Activated CD4-positive, alpha-beta T cell treated with anti-CD3 and anti-CD28 coated beads for 48 hours (primary cell): ENCODE measurements around the gene BLOC1S1.

Experiments used
- DNase-seq: peaks from one replicate; pipeline ENCODE4 v3.0.0-alpha.2; 2020

BLOC1S1 gene

DNA sequence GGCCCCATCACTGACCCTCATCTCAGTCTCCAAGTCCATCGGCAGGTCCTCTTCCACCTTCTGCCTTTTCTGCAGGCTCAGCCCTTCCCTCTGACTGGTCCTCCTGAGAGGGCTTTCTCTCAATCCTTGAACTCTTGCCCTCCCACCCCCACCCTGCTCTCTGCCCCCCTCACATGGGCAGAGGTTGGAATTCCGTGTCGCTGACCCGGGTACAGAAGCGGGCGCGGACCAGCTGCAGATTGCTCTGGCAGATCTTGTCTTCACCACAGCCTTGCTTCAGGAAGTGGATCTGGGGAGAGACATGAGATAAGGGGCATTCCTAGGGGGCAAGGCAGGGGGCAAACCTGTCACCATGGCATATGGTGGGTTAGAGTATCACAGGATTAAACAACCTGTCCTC, 20.5 kb upstream of the BLOC1S1 start:
- DNase-seq, result no peak

DNA sequence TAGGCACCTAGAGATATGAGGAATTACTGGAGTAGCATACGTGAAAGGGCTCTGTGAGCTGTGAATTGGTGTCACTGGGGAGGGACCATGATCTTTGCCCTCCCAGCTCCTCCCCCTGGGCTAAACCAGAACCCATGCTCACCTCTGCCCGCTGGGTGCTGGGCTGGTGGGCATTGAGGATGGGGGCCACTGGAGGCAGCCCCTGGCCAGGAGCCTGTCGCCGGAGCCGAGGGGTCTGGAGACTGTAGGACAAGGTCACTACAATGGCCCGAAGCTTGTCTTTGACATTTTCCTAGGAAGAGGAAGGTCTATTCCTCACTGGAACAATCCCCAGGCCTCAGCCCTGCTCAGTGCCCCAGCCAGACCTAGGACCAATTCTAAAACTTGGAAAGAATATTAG, 19.7 kb upstream of the BLOC1S1 start:
- DNase-seq, result no peak

- no peak for DNase-seq
These were observed 18.9 kb upstream of the BLOC1S1 start for GRCh38 chr12:55696796-55697462.

DNA sequence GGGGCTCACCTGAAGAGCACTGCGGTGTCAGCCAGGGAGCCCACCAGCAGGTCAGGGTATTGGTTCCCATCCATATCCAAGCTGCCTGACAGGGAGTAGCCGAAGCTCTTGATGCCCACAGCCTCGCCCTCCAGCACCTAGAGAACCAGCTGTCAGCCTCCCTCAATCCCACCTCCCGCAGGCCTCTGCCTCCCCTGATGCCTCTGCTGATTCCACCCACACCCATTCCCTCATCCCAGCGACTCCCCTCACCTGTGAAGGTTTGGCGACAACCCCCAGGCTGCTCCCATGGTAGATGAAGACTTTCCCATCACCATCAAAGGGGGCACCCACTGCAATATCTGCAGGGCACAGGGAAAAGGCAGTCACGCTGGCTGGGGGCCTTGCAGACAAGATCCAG, 18.2 kb upstream of the BLOC1S1 start:
- no peak for DNase-seq

- DNase-seq, result no peak
These were observed 17.4 kb upstream of the BLOC1S1 start for GRCh38 chr12:55698241-55698955.

GRCh38 chr12:55698965-55699364, 16.9 kb upstream of the BLOC1S1 start:
- DNase-seq, result no peak

GRCh38 chr12:55699471-55700055, 16.3 kb upstream of the BLOC1S1 start:
- no peak for DNase-seq

DNA sequence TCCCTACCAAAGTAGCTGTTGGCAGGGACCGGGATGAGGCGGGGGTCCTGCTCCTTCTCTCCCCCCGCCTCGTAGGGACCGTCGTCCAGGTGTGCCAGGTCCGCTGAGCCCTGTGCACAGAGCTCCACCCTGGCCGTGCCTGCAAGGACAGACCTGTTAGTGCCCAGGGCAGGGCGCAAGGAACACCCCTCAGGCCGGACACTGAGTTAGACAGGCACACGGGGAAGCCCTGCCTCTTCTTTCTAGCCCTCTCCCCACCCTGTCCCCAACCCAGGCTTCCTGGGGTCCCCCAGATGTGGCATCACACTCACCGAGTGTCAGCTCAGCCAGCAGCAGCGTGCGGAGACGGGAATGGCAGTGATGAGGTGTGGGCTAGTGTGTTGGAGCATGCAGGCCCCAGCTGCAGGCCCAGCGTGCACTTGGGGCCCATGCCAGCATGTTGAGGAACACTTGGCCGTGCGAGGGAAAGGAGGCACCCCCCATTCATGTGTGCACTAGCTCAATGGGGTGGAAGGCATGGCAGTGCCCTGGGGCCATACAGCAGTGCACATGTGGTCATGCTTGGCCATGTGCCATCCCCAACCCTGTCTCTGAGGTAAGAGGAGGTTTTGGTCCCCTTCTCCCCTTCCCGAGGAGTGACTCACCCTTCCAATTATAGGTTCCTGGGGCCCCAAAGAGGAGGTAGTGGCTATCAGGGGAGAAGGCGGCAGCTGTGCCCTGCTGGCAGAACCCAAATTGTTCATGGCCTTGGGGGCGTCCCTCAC, 15.4 kb upstream of the BLOC1S1 start:
- DNase-seq, result no peak

DNA sequence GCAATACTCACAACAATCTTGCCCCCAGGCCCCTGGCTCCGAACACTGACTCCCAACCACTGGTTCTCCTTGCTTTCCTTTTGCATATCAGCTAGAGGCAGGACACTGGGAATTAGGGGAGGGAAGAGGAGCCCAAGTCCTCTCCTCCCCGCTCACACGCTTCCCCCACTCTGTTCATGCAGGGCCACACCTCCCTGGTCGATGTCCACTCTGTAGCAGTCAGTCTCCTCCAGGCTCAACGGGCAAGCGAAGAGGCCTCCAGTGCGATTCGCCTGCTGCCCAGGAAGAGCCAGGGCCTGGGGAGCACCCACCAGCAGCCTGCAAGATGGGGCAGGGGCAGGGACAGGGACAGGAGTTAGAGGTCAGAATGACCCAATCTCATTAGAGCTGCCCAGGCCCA, 13.0 kb upstream of the BLOC1S1 start:
- DNase-seq, result no peak

DNA sequence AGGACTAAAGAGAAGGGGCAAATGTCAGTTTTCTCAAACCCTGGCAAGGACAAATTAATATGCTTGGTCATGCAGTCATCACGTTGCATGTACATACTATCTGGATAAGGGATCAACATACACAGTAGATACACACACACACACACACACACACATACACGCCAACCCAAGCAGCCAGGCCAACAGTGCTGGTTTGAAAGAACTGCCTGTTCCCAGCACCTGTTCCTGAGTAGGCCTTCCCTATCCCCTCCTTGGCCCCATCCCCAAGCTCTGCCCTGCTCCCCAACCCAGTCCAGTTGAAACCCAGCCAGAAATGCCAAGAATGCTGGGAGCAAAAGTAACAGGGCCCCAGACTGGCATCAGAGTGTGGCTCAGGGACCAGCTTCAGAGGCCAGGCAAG, 12.6 kb upstream of the BLOC1S1 start:
- DNase-seq, result no peak

- no peak for DNase-seq
These were observed 11.7 kb upstream of the BLOC1S1 start for GRCh38 chr12:55703901-55704761.

- no peak for DNase-seq
These were observed 10.8 kb upstream of the BLOC1S1 start for GRCh38 chr12:55704824-55705718.

GRCh38 chr12:55705782-55706402, 10.0 kb upstream of the BLOC1S1 start:
- DNase-seq, result peak; percentile 49

DNA sequence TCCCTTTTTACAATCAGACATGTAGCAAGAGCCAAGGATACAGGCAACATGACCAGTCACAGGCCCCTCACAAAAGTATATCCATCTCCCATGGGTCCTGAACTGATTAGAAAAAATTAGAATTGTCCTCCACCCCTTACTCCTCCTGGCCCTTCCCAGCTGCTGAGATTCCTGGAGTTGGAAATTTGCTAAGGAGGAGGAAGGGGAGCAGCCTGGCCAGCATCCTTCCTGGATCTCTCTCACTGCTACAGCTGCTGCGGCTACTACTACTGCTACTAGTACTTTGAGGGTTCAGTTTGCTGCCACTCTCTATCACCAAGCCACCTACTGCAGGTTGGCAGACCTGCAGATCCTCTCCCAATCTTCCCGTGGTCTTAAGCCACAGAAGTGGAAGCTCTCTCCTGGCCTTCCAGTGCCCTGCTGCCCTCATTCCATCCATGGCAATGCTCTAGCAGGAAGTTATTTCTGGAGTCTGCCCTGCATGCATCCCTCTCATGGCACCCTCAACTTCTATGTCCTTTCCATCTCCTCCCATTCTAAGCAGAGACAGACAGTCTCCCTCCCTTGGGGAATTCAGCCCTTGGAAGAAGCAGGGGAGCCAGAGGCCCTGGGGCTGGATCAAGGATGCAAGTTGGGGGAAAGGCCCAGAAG, 9.2 kb upstream of the BLOC1S1 start:
- DNase-seq, result no peak

- no peak for DNase-seq
These were observed 8.6 kb upstream of the BLOC1S1 start for GRCh38 chr12:55707219-55707671.

GRCh38 chr12:55707841-55708694, 7.8 kb upstream of the BLOC1S1 start, which contains the start of gene ITGA7:
TSS of gene ITGA7 (minus strand) at chr12:55707904. CDS start at chr12:55707682, 222 bp downstream.
- DNase-seq, result peak; percentile 67

- DNase-seq, result no peak
These were observed 7.1 kb upstream of the BLOC1S1 start for GRCh38 chr12:55708695-55709233.

DNA sequence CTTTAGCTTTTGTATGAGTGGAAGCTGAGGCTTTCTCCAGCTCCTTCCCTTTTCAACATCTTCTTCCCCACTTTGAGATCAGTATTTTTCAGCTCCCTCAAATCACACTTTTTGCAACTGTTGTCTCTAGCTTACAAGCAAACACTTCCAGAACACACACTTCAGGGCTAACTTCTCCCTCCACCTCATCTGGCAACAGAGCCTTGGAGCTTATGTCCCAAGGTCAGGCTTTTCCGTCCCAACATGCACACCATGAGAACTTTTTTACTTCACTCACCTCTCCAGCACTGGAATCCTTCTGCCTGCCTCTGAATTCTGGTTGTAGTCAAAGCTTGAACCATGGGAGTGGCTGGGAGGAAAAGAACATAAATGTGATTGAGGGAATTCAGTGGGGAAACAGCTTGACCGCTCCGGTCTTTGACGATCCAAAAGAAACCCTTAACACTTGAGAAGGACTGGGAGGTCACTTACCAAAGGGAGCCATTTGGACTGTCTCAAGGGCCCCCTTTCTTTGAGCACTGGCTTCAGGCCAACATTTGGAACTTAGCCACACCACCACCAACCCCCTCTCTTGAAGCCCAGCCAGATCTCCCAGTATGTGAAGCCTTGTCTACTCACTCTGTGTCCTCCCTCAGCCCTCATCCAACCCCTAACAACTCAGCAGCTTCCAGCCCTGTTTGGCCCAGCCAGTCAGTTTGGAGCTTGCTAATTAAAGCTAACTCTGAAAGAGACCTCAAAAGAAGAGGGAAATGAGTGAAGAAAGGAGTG, 3.9 kb upstream of the BLOC1S1 start:
- no peak for DNase-seq
